ENCODE data around the gene EPN2. TPM values are rescaled to one million over a fixed set of nuclear protein-coding genes. Genes with fewer than 3 reads are reported as not detected.
"Not testable (repeated sequence)": the region's sequence is repeated elsewhere in the genome, so short reads cannot be mapped to it uniquely, and the experiment has no call there.

Gene EPN2
- total RNA-seq, 1 donor from 2014 or later: 14.2 TPM

DNA sequence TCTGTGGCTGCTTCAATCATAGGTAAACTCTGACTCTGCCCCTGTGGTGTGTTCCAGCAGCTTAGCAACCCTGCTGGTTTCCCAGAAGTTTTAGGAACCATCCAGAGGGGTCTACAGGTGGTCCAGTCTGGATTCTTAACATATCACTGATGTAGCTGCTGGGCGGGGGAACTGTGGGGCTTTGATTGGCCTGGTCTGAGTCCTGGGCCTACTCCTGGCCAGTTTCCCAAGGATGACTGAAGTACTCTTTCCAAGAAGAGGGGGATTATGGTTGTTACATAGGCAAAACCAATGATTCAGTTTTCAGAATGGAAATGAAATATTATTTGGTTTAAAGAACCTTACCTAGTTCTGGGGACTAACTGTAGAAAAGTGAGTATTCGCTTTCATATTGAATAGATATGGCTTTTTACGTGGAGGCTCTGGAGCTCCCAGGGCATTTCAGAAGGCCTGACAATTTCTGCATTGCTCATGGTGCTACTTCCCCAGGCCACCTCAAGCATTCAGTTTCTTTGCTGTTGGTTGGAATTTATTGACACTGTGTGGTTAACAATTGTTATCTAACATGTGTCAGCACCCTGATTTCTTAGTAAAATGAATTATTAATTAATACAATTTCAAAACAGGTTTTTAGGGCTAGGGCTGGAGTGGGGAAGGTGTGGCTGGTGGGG is 38.4 kb downstream of the EPN2 start:
- DNase-seq (ENCODE audit: low read depth): no peak
- TF ChIP-seq, protein P1, sequence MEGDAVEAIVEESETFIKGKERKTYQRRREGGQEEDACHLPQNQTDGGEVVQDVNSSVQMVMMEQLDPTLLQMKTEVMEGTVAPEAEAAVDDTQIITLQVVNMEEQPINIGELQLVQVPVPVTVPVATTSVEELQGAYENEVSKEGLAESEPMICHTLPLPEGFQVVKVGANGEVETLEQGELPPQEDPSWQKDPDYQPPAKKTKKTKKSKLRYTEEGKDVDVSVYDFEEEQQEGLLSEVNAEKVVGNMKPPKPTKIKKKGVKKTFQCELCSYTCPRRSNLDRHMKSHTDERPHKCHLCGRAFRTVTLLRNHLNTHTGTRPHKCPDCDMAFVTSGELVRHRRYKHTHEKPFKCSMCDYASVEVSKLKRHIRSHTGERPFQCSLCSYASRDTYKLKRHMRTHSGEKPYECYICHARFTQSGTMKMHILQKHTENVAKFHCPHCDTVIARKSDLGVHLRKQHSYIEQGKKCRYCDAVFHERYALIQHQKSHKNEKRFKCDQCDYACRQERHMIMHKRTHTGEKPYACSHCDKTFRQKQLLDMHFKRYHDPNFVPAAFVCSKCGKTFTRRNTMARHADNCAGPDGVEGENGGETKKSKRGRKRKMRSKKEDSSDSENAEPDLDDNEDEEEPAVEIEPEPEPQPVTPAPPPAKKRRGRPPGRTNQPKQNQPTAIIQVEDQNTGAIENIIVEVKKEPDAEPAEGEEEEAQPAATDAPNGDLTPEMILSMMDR (conservative IDR thresholded peaks at IDR 0.05; ENCODE audit: low read depth, low read length): no peak
- no peak overlapping the region for H3K4me3 ChIP-seq (ENCODE audit: low read depth, low read length)

- not testable (repeated sequence) for H3K4me3 ChIP-seq (ENCODE audit: low read depth, low read length); DNase-seq (ENCODE audit: low read depth)
Observed at GRCh38 chr17:19278284-19278683, 41.1 kb downstream of the EPN2 start.

- H3K4me3 ChIP-seq (ENCODE audit: low read depth, low read length): no peak overlapping the region
- TF ChIP-seq, protein P1 (conservative IDR thresholded peaks at IDR 0.05; ENCODE audit: low read depth, low read length): no peak
- no peak for DNase-seq (ENCODE audit: low read depth)
Observed at GRCh38 chr17:19278729-19279128, 41.6 kb downstream of the EPN2 start.

DNA sequence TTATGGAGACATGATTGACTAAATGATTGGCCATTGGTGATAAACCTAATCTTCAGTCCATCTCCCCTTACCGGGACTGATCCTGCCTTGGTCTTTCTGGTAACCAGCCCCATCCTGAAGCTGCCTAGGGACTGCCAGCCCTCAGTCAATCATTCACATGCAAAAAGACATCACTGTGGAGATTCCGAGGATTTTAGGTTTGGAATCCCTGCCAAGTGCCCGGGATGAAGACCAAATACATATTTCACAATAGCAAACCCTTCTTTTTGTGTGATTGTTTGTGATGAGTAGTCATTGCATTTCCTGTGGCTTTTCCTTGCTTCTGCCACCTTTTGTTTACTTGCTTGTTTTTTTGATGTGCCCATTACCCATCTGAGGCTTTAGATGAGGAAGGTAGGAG is 44.0 kb downstream of the EPN2 start:
- no peak for DNase-seq (ENCODE audit: low read depth)
- H3K4me3 ChIP-seq (ENCODE audit: low read depth, low read length): no peak overlapping the region
- TF ChIP-seq, protein P1 (conservative IDR thresholded peaks at IDR 0.05; ENCODE audit: low read depth, low read length): no peak

DNA sequence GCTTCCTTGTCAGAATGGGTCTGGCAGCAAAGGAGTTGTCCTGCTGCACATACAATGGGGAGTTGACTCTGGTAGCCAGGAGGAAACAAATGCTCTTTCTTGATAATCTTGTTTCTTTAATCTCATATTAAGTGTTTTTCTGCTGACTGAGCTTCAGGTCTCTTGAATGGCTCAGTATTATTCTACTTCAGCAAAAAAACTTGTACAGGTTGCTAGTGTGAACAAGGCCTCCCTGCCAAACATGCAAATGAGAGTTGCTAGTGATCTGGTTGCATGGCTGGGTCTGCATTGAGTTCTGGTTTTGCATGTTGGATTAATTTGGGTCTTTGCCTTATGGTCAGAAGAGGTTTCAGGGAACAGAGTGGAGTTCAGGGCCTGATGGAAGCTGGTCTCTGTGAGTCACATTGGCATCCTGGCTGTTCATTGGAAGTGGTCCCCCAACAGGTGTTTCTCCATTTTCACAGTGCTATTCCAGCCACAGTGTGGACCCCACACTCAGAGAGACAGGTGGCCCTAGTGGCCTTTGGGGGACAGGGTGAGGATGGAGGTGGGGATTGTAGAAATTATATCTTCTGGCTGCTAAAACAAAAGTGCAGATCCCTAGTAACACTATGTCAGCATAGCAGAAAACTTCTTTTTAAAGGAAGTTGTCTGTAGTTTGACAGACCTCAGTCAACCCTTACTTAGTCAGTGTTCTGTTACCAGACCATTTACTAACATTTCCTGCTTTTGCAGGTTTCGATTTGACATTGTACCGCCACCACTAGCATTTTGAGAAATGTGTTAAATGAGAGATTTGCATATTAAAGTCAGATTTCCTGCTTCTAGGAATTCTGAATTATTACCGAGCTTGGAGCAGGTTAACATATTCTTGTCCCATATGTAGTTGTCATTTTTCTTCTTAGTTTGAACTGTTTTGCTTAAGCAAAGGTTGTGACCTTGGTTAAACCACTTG is 47.1 kb downstream of the EPN2 start:
- no peak overlapping the region for H3K4me3 ChIP-seq (ENCODE audit: low read depth, low read length)
- DNase-seq (ENCODE audit: low read depth): no peak
- TF ChIP-seq, protein P1 (conservative IDR thresholded peaks at IDR 0.05; ENCODE audit: low read depth, low read length): no peak

DNA sequence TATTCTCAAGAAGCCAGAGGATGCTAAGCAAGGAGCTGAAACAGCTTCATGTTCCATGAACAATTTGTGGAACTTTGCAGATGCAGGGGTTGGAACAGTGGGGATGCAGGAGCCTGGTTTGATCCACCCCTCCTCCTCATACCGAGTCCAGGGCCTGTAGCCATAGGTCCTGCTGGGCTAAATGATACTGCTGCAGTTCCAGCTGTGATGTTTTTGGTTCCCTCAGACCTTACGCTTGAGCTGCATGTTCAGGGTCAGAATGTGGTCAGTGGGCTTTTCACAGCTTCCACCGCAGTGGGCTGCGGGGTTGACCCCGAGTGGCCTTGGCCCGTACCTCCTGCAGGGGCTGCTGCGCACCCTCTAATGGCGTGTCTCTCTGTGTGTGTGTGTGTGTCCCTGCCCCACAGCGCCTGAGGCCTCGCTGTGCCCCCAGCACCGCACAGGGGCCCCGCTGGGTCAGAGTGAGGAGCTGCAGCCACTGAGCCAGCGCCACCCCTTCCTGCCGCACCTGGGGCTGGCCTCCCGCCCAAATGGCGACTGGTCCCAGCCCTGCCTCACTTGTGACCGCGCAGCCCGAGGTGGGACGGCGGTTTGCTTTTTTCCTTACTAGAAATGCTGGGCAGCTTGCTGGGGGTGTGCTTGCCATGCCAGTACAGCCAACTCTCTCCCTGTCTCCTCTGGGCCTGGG is 48.2 kb downstream of the EPN2 start:
- DNase-seq (ENCODE audit: low read depth): no peak
- H3K4me3 ChIP-seq (ENCODE audit: low read depth, low read length): no peak overlapping the region
- TF ChIP-seq, protein P1 (conservative IDR thresholded peaks at IDR 0.05; ENCODE audit: low read depth, low read length): no peak

- no peak overlapping the region for H3K4me3 ChIP-seq (ENCODE audit: low read depth, low read length)
- TF ChIP-seq, protein P1 (conservative IDR thresholded peaks at IDR 0.05; ENCODE audit: low read depth, low read length): no peak
- DNase-seq (ENCODE audit: low read depth): no peak
Observed at GRCh38 chr17:19286751-19287341, 49.7 kb downstream of the EPN2 start.

All from epithelial cell of proximal tubule (primary cell).